ENCODE measurements around the gene ISG20L2. TPM values are rescaled to one million over a fixed set of nuclear protein-coding genes. Genes with fewer than 3 reads are reported as not detected.

ISG20L2 gene
- total RNA-seq, 4 donors from 2014 or later: 22.3 to 32.8 (median 28.4) TPM

GRCh38 chr1:156692925-156693847, 35.4 kb downstream of the ISG20L2 start:
- intact Hi-C loops (cut with DNase I): loop anchor here (5.0 kb wide), 1 partner anchor 34 kb away; the partner anchor contains the start of genes ISG20L2 and METTL25B
- peaks cover 34 to 78% (median 55%) of the 10 kb centered on the region in 3 donors for H3K4me1 ChIP-seq
- H3K9me3 ChIP-seq: no peaks in the 10 kb centered on the region
- peaks cover 0 to 62% (median 0%) of the 10 kb centered on the region in 4 donors for H3K27me3 ChIP-seq
- WGBS, 2 donors: 41 to 59% methylated on average over 13 of the region's 16 CpGs
- H3K27ac ChIP-seq: peak overlapping the region; percentile 68 to 89 (median 84)
- H3K36me3 ChIP-seq: peaks cover 0 to 3% (median 0%) of the 10 kb centered on the region in 3 donors
- TF ChIP-seq, protein P1, sequence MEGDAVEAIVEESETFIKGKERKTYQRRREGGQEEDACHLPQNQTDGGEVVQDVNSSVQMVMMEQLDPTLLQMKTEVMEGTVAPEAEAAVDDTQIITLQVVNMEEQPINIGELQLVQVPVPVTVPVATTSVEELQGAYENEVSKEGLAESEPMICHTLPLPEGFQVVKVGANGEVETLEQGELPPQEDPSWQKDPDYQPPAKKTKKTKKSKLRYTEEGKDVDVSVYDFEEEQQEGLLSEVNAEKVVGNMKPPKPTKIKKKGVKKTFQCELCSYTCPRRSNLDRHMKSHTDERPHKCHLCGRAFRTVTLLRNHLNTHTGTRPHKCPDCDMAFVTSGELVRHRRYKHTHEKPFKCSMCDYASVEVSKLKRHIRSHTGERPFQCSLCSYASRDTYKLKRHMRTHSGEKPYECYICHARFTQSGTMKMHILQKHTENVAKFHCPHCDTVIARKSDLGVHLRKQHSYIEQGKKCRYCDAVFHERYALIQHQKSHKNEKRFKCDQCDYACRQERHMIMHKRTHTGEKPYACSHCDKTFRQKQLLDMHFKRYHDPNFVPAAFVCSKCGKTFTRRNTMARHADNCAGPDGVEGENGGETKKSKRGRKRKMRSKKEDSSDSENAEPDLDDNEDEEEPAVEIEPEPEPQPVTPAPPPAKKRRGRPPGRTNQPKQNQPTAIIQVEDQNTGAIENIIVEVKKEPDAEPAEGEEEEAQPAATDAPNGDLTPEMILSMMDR (IDR thresholded peaks at IDR 0.05): no peak
- no peak for TF ChIP-seq POLR2A (IDR thresholded peaks at IDR 0.05)
- no peak for DNase-seq
- H3K4me3 ChIP-seq: no peak overlapping the region

DNA sequence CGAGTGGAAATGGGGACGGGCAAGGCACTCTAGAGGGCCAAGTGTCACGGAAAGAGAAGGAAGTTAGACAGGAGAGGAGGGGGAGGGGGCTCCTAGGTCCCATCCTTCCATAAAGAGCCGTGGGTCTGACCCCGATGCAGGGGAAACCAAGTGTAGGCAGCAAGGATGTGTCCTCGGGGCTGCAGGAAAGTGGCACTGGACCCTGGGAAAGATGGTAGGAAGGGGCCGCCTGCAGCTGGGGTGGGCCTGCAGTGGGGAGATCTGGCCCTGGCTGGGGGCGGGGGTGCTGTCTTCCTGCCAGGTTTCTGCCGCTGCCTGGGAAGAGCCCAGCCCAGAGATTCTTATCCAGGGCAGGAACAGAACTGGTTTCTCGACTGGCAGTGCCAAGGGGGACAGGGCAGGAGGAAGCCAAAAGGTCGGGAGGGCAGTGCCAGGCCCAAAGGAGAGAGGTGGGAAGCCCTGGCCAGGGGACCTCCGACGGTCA, 36.1 kb downstream of the ISG20L2 start:
- intact Hi-C loops (cut with DNase I): loop anchor here (5.0 kb wide), 1 partner anchor 35 kb away; the partner anchor contains the start of genes ISG20L2 and METTL25B
- Histone ChIP-seq H3K4me1 (peaks cover 34 to 71% (median 55%) of the 10 kb centered on the region in 3 donors), H3K27ac (peak overlapping the region; percentile 68 to 89 (median 84)), H3K36me3 (no peaks in the 10 kb centered on the region), H3K9me3 (no peaks in the 10 kb centered on the region), H3K27me3 (peaks cover 0 to 65% (median 0%) of the 10 kb centered on the region in 4 donors), H3K4me3 (peak overlapping the region in 1 of 4 donors; percentile 10)
- no peak for DNase-seq
- WGBS, 2 donors: 11% methylated on average over 7 to 8 of the region's 13 CpGs
- TF ChIP-seq POLR2A (IDR thresholded peaks at IDR 0.05): no peak
- TF ChIP-seq, protein P1 (IDR thresholded peaks at IDR 0.05): no peak

GRCh38 chr1:156691665-156692440, 36.7 kb downstream of the ISG20L2 start:
- Histone ChIP-seq H3K27me3 (peaks cover 0 to 65% (median 0%) of the 10 kb centered on the region in 4 donors), H3K36me3 (no peaks in the 10 kb centered on the region), H3K9me3 (no peaks in the 10 kb centered on the region), H3K4me1 (peaks cover 34 to 66% (median 55%) of the 10 kb centered on the region in 3 donors), H3K4me3 (peak overlapping the region in 1 of 4 donors; percentile 10), H3K27ac (peak overlapping the region; percentile 68 to 89 (median 84))
- 12 to 22% methylated on average over 12 of the region's 20 CpGs for WGBS, 2 donors
- TF ChIP-seq, protein P1 (IDR thresholded peaks at IDR 0.05): no peak
- TF ChIP-seq POLR2A (IDR thresholded peaks at IDR 0.05): no peak
- intact Hi-C loops (cut with DNase I): loop anchor here (5.0 kb wide), 1 partner anchor 35 kb away; the partner anchor contains the start of genes ISG20L2 and METTL25B
- no peak for DNase-seq

- no peak for DNase-seq
- Histone ChIP-seq H3K4me1 (peaks cover 34 to 70% (median 55%) of the 10 kb centered on the region in 3 donors), H3K27ac (peak overlapping the region; percentile 68 to 89 (median 84)), H3K9me3 (no peaks in the 10 kb centered on the region), H3K27me3 (peaks cover 0 to 69% (median 0%) of the 10 kb centered on the region in 4 donors), H3K36me3 (no peaks in the 10 kb centered on the region), H3K4me3 (no peak overlapping the region)
- WGBS, 2 donors: 80 to 100% methylated on average over 1 to 5 of the region's 10 CpGs
- TF ChIP-seq, protein P1 (IDR thresholded peaks at IDR 0.05): no peak
- TF ChIP-seq POLR2A (IDR thresholded peaks at IDR 0.05): no peak
- intact Hi-C loops (cut with DNase I): loop anchor here (5.0 kb wide), 1 partner anchor 36 kb away; the partner anchor contains the start of genes ISG20L2 and METTL25B
Observed at GRCh38 chr1:156691191-156691590, 37.4 kb downstream of the ISG20L2 start.

Measured in esophagus squamous epithelium (tissue), 5 donors.